Measurements from ENCODE around the gene CXCL13. TPM values are rescaled to one million over a fixed set of nuclear protein-coding genes. Genes with fewer than 3 reads are reported as not detected.

The CXCL13 gene
- total and polyA plus RNA-seq, 5 experiments from 2014 or later: not detected

- DNase-seq (no peak), ATAC-seq (no peak)
- Mint-ChIP-seq H3K4me1 (peaks cover 4 to 11% (median 5%) of the 10 kb centered on the region in 4 donors), H3K27ac (no peak overlapping the region), H3K9me3 (peaks cover 0 to 2% (median 0%) of the 10 kb centered on the region in 9 donors), H3K36me3 (no peaks in the 10 kb centered on the region), H3K27me3 (peaks cover 10 to 39% (median 12%) of the 10 kb centered on the region in 5 donors), H3K4me3 (no peak overlapping the region)
- POLR2A ChIA-PET: no interaction called here
Observed at GRCh38 chr4:77617203-77617602, 11.6 kb downstream of the CXCL13 start.

GRCh38 chr4:77618383-77619241 is 13.0 kb downstream of the CXCL13 start:
- Mint-ChIP-seq H3K4me1 (peaks cover 4 to 11% (median 5%) of the 10 kb centered on the region in 4 donors), H3K27me3 (peaks cover 5 to 31% (median 9%) of the 10 kb centered on the region in 5 donors)
- POLR2A ChIA-PET: no interaction called here

DNA sequence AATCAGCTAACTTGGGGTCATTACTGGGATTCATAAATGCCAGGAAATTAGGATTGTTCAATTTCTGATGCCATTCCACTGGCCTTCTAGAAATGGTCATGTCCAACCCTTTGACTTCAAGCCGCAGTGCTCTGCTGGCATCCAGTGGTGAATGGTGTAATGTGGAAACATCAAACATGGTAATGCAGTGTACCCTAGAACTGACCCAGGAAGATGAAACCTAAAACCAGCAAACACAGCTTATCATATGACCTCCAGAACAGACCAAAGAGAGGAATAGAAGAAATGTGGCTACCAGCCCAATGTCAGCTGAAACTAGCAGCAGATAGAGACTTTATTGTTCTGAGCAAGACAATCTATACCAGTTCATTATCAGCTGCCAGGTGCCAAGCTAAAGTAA is 13.8 kb downstream of the CXCL13 start:
- Mint-ChIP-seq H3K9me3 (peaks cover 0 to 2% (median 0%) of the 10 kb centered on the region in 9 donors), H3K27me3 (peaks cover 5 to 31% (median 9%) of the 10 kb centered on the region in 5 donors), H3K4me1 (peaks cover 4 to 11% (median 5%) of the 10 kb centered on the region in 4 donors), H3K27ac (no peak overlapping the region), H3K36me3 (no peaks in the 10 kb centered on the region), H3K4me3 (no peak overlapping the region)
- no peak for DNase-seq
- no peak for ATAC-seq
- POLR2A ChIA-PET: no interaction called here

More at GRCh38 chr4:77618383-77619241, 13.0 kb downstream of the CXCL13 start:
- DNase-seq: peak; percentile 11 to 67 (median 46)
- ATAC-seq: peak; percentile 70 to 75
- peaks cover 0 to 2% (median 0%) of the 10 kb centered on the region in 9 donors for H3K9me3 Mint-ChIP-seq
- H3K36me3 Mint-ChIP-seq: no peaks in the 10 kb centered on the region
- H3K27ac Mint-ChIP-seq: peak overlapping the region in 1 of 10 donors; percentile 84
- H3K4me3 Mint-ChIP-seq: peak overlapping the region in 1 of 10 donors; percentile 42

- no peak overlapping the region for H3K4me3 Mint-ChIP-seq
Observed at GRCh38 chr4:77621254-77621653, 15.6 kb downstream of the CXCL13 start.

GRCh38 chr4:77623091-77623490 is 17.5 kb downstream of the CXCL13 start:
- peaks cover 4 to 11% (median 5%) of the 10 kb centered on the region in 4 donors for H3K4me1 Mint-ChIP-seq
- H3K36me3 Mint-ChIP-seq: no peaks in the 10 kb centered on the region
- POLR2A ChIA-PET: no interaction called here
- H3K27ac Mint-ChIP-seq: no peak overlapping the region
- H3K9me3 Mint-ChIP-seq: no peaks in the 10 kb centered on the region
- DNase-seq (no peak), ATAC-seq (no peak)
- H3K27me3 Mint-ChIP-seq: peaks cover 3 to 31% (median 8%) of the 10 kb centered on the region in 5 donors
- no peak overlapping the region for H3K4me3 Mint-ChIP-seq

More at GRCh38 chr4:77621254-77621653, 15.6 kb downstream of the CXCL13 start:
- Mint-ChIP-seq H3K36me3 (no peaks in the 10 kb centered on the region), H3K4me1 (peaks cover 4 to 11% (median 5%) of the 10 kb centered on the region in 4 donors), H3K27me3 (peaks cover 5 to 31% (median 8%) of the 10 kb centered on the region in 5 donors), H3K9me3 (peaks cover 0 to 2% (median 0%) of the 10 kb centered on the region in 9 donors), H3K27ac (no peak overlapping the region)
- DNase-seq (no peak), ATAC-seq (no peak)
- POLR2A ChIA-PET: no interaction called here

- no peak for ATAC-seq
- no peaks in the 10 kb centered on the region for H3K9me3 Mint-ChIP-seq
- H3K36me3 Mint-ChIP-seq: no peaks in the 10 kb centered on the region
- H3K27me3 Mint-ChIP-seq: peaks cover 0 to 20% (median 2%) of the 10 kb centered on the region in 5 donors
- no peak overlapping the region for H3K4me3 Mint-ChIP-seq
- DNase-seq: no peak
- POLR2A ChIA-PET: no interaction called here
- H3K27ac Mint-ChIP-seq: no peak overlapping the region
- peaks cover 0 to 1% (median 0%) of the 10 kb centered on the region in 4 donors for H3K4me1 Mint-ChIP-seq
Observed at GRCh38 chr4:77624213-77624612, 18.6 kb downstream of the CXCL13 start.

GRCh38 chr4:77625485-77625884 is 19.9 kb downstream of the CXCL13 start:
- ATAC-seq (no peak), DNase-seq (no peak)
- POLR2A ChIA-PET: no interaction called here
- peaks cover 0 to 8% (median 2%) of the 10 kb centered on the region in 5 donors for H3K27me3 Mint-ChIP-seq
- H3K9me3 Mint-ChIP-seq: no peaks in the 10 kb centered on the region
- H3K4me1 Mint-ChIP-seq: peaks cover 2 to 7% (median 4%) of the 10 kb centered on the region in 4 donors
- H3K36me3 Mint-ChIP-seq: no peaks in the 10 kb centered on the region
- no peak overlapping the region for H3K4me3 Mint-ChIP-seq
- no peak overlapping the region for H3K27ac Mint-ChIP-seq

GRCh38 chr4:77629885-77630284 is 24.3 kb downstream of the CXCL13 start:
- no peak for ATAC-seq
- H3K27ac Mint-ChIP-seq: no peak overlapping the region

DNA sequence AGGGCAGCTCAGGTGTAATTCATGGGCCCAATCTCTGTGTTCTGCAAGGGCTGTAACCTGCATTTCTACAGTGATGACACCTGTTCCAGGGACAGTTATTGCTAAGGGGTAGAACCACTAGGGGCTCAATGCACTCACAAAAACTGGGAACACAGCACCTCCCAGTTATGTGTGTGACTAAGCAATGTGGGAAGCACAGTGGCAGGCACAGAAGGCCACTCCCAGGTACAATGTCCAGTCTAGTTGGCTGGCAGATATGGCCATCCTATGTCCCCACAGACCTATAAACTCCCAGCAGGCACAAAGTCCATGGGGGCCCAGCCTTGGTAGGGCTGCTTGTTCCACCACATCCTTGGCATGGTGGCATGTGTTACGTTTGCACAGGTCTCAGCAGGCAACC is 25.7 kb downstream of the CXCL13 start:
- Mint-ChIP-seq H3K27ac (peak overlapping the region in 1 of 10 donors; percentile 21), H3K4me3 (no peak overlapping the region), H3K36me3 (no peaks in the 10 kb centered on the region), H3K4me1 (peaks cover 2 to 7% (median 4%) of the 10 kb centered on the region in 4 donors), H3K27me3 (no peaks in the 10 kb centered on the region), H3K9me3 (no peaks in the 10 kb centered on the region)
- POLR2A ChIA-PET: no interaction called here
- ATAC-seq (no peak), DNase-seq (no peak)

More at GRCh38 chr4:77629885-77630284, 24.3 kb downstream of the CXCL13 start:
- Mint-ChIP-seq H3K4me1 (peaks cover 2 to 7% (median 4%) of the 10 kb centered on the region in 4 donors), H3K27me3 (no peaks in the 10 kb centered on the region), H3K4me3 (peak overlapping the region in 1 of 10 donors; percentile 16), H3K36me3 (no peaks in the 10 kb centered on the region), H3K9me3 (no peaks in the 10 kb centered on the region)
- POLR2A ChIA-PET: no interaction called here
- DNase-seq: no peak

- ATAC-seq: no peak
- no peak overlapping the region for H3K27ac Mint-ChIP-seq
- peaks cover 0 to 4% (median 4%) of the 10 kb centered on the region in 3 donors for H3K36me3 Mint-ChIP-seq
- DNase-seq: no peak
- peaks cover 0 to 19% (median 2%) of the 10 kb centered on the region in 9 donors for H3K9me3 Mint-ChIP-seq
- POLR2A ChIA-PET: no interaction called here
- H3K4me3 Mint-ChIP-seq: no peak overlapping the region
- H3K4me1 Mint-ChIP-seq: peaks cover 2 to 7% (median 4%) of the 10 kb centered on the region in 4 donors
- H3K27me3 Mint-ChIP-seq: no peaks in the 10 kb centered on the region
Observed at GRCh38 chr4:77634132-77634785, 28.6 kb downstream of the CXCL13 start.

DNA sequence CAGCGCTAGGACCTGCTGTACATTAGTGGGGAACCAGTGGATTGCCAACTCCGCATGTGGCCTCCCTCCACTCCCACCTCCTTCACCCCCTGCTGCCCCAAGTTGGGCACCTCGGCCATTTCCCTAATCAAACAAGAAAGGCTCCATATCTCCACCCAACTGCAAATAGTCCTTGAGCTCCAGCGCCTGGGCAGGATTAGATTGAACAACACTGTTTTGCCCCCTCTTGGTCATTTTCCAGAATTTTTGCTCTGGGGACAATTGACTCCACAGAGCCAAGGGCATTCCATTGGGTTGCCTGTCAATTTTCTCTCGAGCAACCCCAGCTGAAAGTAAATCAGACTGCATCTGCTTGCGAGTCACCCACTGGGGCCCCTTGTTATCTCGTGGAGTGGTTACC is 29.6 kb downstream of the CXCL13 start:
- Mint-ChIP-seq H3K36me3 (peaks cover 0 to 4% (median 4%) of the 10 kb centered on the region in 3 donors), H3K27me3 (no peaks in the 10 kb centered on the region), H3K27ac (no peak overlapping the region), H3K9me3 (peaks cover 0 to 19% (median 2%) of the 10 kb centered on the region in 9 donors), H3K4me3 (no peak overlapping the region), H3K4me1 (peaks cover 0 to 2% (median 0%) of the 10 kb centered on the region in 4 donors)
- ATAC-seq (no peak), DNase-seq (no peak)
- POLR2A ChIA-PET: no interaction called here

DNA sequence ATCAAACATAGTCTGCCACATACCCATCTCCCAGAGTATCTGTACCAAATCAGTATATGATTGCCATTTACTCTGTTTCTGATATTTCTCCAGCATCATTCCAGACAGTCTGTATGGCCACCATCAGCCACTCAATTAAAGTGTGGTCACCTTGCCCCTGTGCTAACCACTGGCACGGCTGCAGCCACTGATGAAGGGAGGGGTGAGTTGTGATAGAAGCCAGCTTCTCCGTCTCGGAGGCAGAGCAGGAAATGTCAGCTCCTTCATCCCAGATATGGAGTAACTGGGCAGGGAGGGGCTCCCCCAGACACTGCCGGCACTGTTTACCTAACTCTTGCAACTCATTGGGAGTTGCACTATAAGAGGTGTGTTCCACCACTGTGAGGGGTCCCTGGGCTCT is 30.3 kb downstream of the CXCL13 start:
- no peak overlapping the region for H3K4me3 Mint-ChIP-seq
- H3K27me3 Mint-ChIP-seq: no peaks in the 10 kb centered on the region
- peaks cover 0 to 19% (median 2%) of the 10 kb centered on the region in 9 donors for H3K9me3 Mint-ChIP-seq
- ATAC-seq: no peak
- DNase-seq: no peak
- peaks cover 0 to 2% (median 0%) of the 10 kb centered on the region in 4 donors for H3K4me1 Mint-ChIP-seq
- peaks cover 0 to 4% (median 4%) of the 10 kb centered on the region in 3 donors for H3K36me3 Mint-ChIP-seq
- POLR2A ChIA-PET: no interaction called here
- H3K27ac Mint-ChIP-seq: no peak overlapping the region

- POLR2A ChIA-PET: no interaction called here
- peaks cover 0 to 2% (median 0%) of the 10 kb centered on the region in 4 donors for H3K4me1 Mint-ChIP-seq
- no peak overlapping the region for H3K27ac Mint-ChIP-seq
- peaks cover 0 to 19% (median 2%) of the 10 kb centered on the region in 9 donors for H3K9me3 Mint-ChIP-seq
- peaks cover 0 to 4% (median 0%) of the 10 kb centered on the region in 5 donors for H3K27me3 Mint-ChIP-seq
- ATAC-seq (no peak), DNase-seq (no peak)
- H3K36me3 Mint-ChIP-seq: peaks cover 0 to 4% (median 4%) of the 10 kb centered on the region in 3 donors
- H3K4me3 Mint-ChIP-seq: no peak overlapping the region
Observed at GRCh38 chr4:77636902-77637301, 31.3 kb downstream of the CXCL13 start.
